Measurements from ENCODE around the gene NTNG2.

The NTNG2 gene

DNA sequence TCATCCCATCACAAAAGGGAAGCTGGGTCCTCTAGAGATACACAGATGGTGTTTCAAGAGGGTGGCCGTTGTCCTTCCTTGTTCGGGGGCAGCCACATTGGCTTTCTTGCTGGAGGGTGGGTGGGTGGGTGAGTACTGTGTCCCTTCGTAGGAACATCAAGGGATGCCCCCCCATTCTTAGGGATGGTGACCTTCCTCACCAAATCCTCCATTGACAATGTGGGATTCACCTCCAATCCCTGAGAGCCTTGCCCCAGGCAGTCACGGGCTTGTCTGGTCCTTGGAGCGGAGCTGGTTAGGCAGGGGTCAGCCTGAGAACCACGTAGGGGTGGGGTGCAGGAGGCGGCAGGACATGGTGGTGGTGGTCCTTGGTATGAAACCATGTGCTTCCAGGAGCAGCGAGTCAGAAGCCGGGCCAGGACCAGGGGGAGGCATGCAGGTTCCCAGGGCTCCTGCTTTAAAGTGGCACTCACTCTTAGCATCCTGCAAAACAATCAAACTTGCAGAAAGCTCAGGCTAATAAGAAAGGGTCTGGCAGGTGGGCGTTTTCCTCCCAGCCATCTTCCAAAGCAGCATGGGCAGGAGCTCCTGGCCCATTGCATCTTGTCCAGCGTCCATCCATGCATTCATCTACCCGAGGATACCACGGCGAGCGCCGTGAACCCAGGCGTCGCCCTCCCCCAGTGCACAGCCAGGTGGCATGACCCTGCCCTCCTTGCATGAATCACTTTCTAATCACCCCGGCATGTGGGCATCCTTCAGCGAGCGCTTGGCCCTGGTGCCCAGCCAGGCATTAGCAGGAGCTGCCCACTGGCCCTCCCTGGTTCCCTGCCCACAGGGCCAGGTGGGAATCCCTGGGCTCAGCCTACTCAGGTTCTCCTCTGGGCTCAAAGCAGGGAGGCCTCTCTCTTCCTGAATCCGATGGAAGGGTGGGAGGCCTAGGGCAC is 76.4 kb downstream of the NTNG2 start:
- H3K27ac ChIP-seq = no peak overlapping the region
- TF ChIP-seq, protein P1, sequence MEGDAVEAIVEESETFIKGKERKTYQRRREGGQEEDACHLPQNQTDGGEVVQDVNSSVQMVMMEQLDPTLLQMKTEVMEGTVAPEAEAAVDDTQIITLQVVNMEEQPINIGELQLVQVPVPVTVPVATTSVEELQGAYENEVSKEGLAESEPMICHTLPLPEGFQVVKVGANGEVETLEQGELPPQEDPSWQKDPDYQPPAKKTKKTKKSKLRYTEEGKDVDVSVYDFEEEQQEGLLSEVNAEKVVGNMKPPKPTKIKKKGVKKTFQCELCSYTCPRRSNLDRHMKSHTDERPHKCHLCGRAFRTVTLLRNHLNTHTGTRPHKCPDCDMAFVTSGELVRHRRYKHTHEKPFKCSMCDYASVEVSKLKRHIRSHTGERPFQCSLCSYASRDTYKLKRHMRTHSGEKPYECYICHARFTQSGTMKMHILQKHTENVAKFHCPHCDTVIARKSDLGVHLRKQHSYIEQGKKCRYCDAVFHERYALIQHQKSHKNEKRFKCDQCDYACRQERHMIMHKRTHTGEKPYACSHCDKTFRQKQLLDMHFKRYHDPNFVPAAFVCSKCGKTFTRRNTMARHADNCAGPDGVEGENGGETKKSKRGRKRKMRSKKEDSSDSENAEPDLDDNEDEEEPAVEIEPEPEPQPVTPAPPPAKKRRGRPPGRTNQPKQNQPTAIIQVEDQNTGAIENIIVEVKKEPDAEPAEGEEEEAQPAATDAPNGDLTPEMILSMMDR (conservative IDR thresholded peaks at IDR 0.05) = no peak

DNA sequence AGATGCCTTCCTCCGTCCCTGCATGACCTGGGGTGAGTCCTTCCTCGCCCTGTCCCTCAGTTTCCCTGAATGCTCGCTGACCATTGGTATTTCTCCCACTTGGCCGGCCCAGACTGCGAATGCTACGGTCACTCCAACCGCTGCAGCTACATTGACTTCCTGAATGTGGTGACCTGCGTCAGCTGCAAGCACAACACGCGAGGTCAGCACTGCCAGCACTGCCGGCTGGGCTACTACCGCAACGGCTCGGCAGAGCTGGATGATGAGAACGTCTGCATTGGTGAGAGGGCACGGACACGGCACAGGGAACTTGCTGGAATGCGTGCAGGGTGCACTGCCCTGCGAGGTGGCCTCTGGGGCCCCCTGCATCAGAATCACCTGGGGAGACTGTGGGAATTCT is 77.1 kb downstream of the NTNG2 start:
- TF ChIP-seq, protein P1 (conservative IDR thresholded peaks at IDR 0.05) = no peak
- no peak overlapping the region for H3K27ac ChIP-seq

DNA sequence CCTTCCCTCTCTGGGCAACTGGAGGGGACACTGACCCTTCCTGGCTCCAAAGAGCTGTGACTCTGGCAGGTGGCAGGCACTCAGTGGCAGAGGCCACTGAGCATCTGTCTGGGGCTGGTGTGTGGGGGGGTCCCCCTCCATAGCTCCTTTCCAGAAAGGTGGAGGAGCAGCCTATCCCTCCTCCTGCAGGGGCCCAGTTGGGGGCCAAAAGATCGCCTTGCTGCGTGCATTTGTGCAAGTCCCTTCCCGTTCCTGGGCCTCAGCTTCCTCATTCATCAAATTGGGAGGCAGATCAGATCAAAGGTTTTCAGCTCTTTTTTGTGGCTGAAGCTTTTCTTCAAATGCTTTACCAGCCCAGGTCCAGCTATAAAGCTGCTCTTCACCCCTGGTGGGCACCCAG is 77.7 kb downstream of the NTNG2 start:
- no peak overlapping the region for H3K27ac ChIP-seq
- TF ChIP-seq, protein P1 (conservative IDR thresholded peaks at IDR 0.05) = no peak

DNA sequence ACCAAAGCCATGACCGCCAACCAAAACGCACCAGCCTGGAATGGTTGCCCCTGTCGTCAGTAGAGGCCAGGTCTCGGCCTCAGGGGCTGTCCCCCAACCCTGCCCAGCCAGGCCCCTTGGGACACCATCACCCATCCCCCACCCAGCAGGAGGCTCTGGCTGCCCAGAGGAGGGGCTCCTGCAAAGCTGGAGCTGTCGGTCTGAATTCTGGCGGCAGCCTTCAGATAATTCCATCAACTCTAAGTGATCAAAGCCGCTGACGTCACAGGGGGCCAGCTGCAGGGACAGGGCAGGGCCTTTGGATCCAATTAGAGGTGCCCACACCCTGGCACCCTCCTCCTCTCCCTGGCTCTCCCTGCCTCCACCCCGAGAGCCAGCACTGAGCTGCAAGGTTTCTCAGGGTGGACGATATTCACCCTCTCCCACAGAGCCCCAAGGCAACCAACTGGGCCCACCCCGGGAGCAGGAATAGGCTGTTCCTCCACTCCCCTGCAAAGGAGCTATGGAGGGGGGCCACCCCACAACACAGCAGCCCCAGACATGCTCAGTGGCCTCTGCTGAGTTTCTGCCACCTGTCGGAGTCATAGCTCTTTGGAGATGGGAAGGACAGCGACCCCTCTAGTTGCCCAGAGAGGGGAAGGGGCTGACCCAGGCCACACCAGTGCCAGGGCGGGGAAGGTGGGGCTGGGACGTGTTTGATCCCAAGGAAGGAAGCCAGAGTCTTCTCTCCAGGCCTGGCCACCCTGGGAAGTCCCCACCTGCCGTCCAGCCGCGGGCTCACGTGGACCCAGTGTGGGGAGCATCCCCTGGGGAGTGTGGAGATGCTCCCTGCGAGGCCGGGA is 78.4 kb downstream of the NTNG2 start:
- TF ChIP-seq, protein P1 (conservative IDR thresholded peaks at IDR 0.05) = no peak
- H3K27ac ChIP-seq = peak overlapping the region; percentile 24; the same call in 1 of the 2 replicates

DNA sequence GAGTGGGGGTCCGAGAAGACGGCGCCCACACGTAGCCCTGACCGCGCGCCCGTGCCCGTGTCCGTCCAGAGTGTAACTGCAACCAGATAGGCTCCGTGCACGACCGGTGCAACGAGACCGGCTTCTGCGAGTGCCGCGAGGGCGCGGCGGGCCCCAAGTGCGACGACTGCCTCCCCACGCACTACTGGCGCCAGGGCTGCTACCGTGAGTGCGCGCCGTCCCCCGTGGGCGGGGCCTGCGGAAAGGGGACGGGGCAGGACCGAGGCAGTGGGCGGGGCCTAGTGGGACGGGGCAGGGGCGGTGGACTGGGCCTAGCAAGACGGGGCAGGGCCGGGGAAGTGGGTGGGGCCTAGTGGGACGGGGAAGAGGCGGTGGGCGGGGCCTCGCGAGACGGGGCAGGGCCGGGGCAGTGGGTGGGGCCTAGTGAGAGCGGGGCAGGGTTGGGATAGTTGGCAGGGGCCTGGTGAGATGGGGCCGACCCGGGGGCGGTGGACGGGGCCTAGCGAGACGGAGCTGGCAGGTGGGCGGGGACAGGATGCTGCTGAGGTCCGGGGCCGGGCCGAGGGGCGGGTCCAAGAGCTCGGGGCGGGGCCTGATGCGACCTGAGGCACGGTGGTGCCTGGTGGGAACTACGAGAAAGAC is 79.1 kb downstream of the NTNG2 start:
- TF ChIP-seq, protein P1 (conservative IDR thresholded peaks at IDR 0.05) = no peak
- peak overlapping the region; percentile 82; the same call in 1 of the 2 replicates for H3K27ac ChIP-seq

DNA sequence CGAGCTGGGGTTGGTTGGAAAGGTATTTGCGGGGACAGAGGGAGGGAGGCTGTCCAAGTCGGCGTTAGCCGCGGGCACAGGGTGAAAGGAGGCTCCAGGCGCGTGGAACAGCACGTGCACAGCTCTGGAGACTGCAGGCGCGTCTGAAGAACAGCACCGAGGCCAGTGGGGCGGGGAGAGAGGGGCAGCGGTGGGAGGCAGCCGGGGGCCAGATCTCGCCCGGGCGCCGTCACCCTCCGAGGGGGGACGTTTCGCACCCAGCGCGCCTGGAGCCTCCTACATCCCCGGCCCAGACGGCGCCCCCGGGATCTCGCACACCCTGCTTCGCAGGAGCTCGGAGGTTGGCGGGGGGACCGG is 79.6 kb downstream of the NTNG2 start:
- H3K27ac ChIP-seq = peak overlapping the region; percentile 82; the same call in 1 of the 2 replicates
- TF ChIP-seq, protein P1 (conservative IDR thresholded peaks at IDR 0.05) = no peak
